Nephron (organoid): ENCODE results near the gene FKBP1B.

ENCODE experiments used
- H3K27ac Mint-ChIP-seq, 3 experiments: 2 replicates each; pipeline ENCODE4 v1.8.0; 2020; ENCODE audit warnings: mixed read lengths in 3 of 3, mild to moderate bottlenecking in 2 of 3, moderate library complexity in 1 of 3
- H3K27me3 Mint-ChIP-seq: 2 replicates; pipeline ENCODE4 v1.8.0; 2021; ENCODE audit warnings: low read depth, mild to moderate bottlenecking, moderate library complexity, mixed read lengths
- H3K36me3 Mint-ChIP-seq: 2 replicates; pipeline ENCODE4 v1.8.0; 2020; ENCODE audit warnings: low read depth, mixed read lengths
- H3K4me1 Mint-ChIP-seq: 2 replicates; pipeline ENCODE4 v1.8.0; 2020; ENCODE audit warnings: mixed read lengths
- H3K4me3 Mint-ChIP-seq, 3 experiments: 2 replicates each; pipeline ENCODE4 v1.8.0; 2020; ENCODE audit warnings: mild to moderate bottlenecking in 3 of 3, mixed read lengths in 3 of 3, moderate library complexity in 2 of 3
- H3K9me3 Mint-ChIP-seq: 2 replicates; pipeline ENCODE4 v1.8.0; 2020; ENCODE audit warnings: mixed read lengths
- TF ChIP-seq, protein P1 (sequence below), 3 experiments: fragments of 200-600 bp; sonication (generic); IDR thresholded peaks; one replicate each; pipeline ENCODE4 v1.5.0; 2021; ENCODE audit warnings: antibody characterized with exemption in 3 of 3; ENCODE audit not compliant: unreplicated experiment in 3 of 3

The FKBP1B gene

DNA sequence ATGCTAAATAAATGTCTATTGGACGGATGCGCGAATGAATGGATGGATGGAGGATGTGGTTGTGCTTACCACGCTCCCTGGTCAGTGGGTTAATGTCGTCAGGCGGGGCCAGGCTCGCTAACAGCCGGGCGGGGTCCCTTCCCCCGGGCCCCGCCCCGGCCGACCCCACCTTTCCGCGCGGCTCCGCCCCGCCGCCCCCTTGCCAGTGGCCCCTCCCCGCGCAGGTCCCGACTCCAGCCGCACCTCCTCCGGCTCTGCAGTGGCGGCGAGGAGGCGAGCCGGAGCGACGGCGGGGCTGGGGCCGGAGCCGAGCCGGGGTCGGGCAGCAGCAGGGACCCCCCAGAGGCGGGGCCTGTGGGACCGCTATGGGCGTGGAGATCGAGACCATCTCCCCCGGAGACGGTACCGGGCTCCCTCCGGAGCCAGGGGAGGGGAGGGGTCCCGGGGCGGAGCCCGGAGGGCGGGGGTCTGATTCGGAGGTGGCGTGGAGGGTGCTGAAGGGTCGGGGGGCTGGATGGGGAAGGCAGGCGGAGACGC lies at the start of gene FKBP1B:
TSS of gene FKBP1B (plus strand) at position 257 of the 537 bp plus-strand sequence. CDS start at position 366, 109 bp downstream.
- H3K4me3 Mint-ChIP-seq = peak within 1 kb of the TSS in 1 of 3 experiments; percentile 94
- peaks cover 20% of the 10 kb centered on the region for H3K4me1 Mint-ChIP-seq
- peak within 1 kb of the TSS in 1 of 3 experiments; percentile 55 for H3K27ac Mint-ChIP-seq
- no peaks in the 10 kb centered on the region for H3K36me3 Mint-ChIP-seq
- H3K9me3 Mint-ChIP-seq = no peaks in the 10 kb centered on the region
- TF ChIP-seq, protein P1, sequence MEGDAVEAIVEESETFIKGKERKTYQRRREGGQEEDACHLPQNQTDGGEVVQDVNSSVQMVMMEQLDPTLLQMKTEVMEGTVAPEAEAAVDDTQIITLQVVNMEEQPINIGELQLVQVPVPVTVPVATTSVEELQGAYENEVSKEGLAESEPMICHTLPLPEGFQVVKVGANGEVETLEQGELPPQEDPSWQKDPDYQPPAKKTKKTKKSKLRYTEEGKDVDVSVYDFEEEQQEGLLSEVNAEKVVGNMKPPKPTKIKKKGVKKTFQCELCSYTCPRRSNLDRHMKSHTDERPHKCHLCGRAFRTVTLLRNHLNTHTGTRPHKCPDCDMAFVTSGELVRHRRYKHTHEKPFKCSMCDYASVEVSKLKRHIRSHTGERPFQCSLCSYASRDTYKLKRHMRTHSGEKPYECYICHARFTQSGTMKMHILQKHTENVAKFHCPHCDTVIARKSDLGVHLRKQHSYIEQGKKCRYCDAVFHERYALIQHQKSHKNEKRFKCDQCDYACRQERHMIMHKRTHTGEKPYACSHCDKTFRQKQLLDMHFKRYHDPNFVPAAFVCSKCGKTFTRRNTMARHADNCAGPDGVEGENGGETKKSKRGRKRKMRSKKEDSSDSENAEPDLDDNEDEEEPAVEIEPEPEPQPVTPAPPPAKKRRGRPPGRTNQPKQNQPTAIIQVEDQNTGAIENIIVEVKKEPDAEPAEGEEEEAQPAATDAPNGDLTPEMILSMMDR (IDR thresholded peaks at IDR 0.05; ENCODE audit: unreplicated experiment in 3 of 3) = no peak
- no peaks in the 10 kb centered on the region for H3K27me3 Mint-ChIP-seq

DNA sequence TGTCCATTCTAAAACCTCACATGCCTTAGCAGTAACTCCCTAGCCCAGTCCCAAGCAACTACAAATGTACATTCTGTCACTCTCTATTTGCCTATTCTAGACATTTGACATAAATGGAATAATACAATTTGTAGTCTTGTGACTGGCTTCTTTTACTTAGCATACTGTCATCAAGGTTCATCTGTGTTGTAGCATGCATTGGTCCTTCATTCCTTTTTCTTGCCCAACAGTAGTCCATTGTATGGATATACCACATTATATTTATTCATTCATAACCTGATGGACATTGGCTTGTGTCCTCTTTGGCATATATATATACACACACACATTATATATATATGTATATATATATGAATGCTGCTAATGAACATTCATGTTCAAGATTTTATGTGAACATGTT lies 41.8 kb upstream of the FKBP1B start:
- Mint-ChIP-seq H3K4me3 (no peak overlapping the region), H3K36me3 (peaks cover 1% of the 10 kb centered on the region), H3K9me3 (no peaks in the 10 kb centered on the region), H3K27me3 (peaks cover 39% of the 10 kb centered on the region), H3K4me1 (no peaks in the 10 kb centered on the region), H3K27ac (no peak overlapping the region)
- TF ChIP-seq, protein P1 (IDR thresholded peaks at IDR 0.05; ENCODE audit: unreplicated experiment in 3 of 3) = no peak

DNA sequence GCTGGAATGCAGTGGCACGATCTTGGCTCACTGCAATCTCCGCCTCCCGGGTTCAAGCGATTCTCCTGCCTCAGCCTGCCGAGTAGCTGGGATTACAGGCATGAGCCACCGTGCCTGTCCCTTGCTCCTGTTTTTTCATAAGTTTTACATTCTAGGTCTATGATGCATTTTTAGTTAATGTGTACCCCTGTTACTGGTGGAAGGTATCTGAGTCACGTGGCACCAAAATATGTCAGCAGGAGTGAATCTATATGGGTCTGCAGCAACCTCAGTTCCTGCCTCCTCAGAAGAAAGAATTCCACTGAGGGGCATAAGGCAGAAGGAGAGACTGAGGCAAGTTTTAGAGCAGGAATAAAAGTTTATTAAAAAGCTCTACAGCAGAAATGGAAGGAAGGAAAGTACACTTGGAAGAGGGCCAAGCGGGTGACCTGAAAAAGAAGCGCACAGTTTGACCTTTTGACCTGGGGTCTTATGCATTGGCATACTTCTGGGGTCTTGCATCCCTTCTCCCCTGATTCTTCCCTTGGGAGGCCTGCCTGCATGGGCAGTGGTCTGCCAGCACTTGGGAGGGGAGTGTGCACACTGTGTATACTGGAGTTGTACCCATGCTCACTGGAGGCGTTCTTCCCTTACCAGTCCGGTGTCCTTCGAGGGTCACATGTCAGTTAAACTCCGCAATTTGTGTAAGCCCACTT lies 40.7 kb upstream of the FKBP1B start:
- Mint-ChIP-seq H3K4me1 (no peaks in the 10 kb centered on the region), H3K27me3 (peaks cover 40% of the 10 kb centered on the region), H3K4me3 (peak overlapping the region; percentile 34 to 59 (median 42)), H3K27ac (no peak overlapping the region), H3K36me3 (no peaks in the 10 kb centered on the region), H3K9me3 (no peaks in the 10 kb centered on the region)
- TF ChIP-seq, protein P1 (IDR thresholded peaks at IDR 0.05; ENCODE audit: unreplicated experiment in 3 of 3) = no peak

DNA sequence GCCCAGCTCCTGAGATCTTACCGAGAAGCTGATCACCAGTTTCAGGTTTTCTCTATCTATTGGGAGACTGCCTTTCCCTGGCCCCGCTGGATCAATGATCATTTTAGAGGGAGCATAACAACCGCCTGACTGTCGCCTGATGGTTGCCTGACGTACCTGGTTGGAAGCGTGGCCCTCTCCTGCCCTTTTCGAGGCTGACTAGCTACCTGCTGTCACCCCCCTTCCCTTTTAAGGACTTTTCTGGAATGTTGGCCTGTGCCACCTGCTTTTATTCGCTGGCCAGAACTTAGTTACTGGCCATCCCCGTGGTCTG lies 40.2 kb upstream of the FKBP1B start:
- Mint-ChIP-seq H3K27me3 (peaks cover 42% of the 10 kb centered on the region), H3K4me1 (no peaks in the 10 kb centered on the region), H3K4me3 (peak overlapping the region; percentile 29 to 59 (median 41)), H3K36me3 (no peaks in the 10 kb centered on the region), H3K27ac (no peak overlapping the region), H3K9me3 (no peaks in the 10 kb centered on the region)
- TF ChIP-seq, protein P1 (IDR thresholded peaks at IDR 0.05; ENCODE audit: unreplicated experiment in 3 of 3) = no peak

DNA sequence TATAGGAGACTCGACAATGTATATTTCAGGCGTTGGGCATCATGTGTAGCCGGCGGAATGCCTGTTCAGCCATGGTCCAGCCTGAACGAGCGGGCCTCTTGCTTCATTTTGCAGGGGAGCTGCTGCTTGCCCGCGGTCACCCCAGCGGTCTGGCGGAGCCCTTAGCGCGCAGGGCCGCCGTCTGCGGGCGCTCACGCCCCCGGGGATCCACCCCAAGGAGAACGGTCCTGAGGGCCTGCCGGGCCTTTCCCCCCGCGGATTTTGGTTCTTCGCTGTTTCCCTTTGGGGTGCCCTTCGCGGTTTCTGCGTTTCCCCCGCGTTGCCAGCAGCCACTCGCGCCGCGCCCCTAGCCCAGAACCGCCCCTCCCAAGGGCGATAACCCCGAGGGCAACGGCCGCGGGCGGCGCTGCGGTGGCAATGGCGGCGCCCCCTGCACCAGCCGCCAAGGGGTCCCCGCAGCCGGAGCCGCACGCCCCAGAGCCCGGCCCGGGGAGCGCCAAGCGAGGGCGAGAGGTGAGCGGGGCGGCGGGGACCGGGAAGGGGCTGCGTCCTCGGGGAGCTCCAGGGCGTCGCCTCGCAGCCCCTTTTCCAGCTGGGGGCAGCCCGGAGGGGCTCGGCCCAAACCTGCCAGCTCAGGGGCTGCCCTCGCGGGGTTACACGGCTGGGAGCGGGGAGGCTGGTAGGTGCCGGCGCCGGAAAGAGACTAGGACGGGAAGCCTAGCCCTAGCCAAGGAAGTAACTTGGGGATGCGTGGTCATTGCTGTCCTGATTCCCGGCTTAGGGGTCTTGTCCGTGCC lies 39.7 kb upstream of the FKBP1B start, which contains the start of gene MFSD2B:
TSS of gene MFSD2B (plus strand) at position 406 of the 797 bp plus-strand sequence. CDS start at position 418, 12 bp downstream.
- Mint-ChIP-seq H3K36me3 (no peaks in the 10 kb centered on the region), H3K27me3 (peaks cover 45% of the 10 kb centered on the region), H3K4me3 (peak within 1 kb of the TSS; percentile 29 to 59 (median 51)), H3K27ac (no peak within 1 kb of the TSS), H3K9me3 (no peaks in the 10 kb centered on the region), H3K4me1 (no peaks in the 10 kb centered on the region)
- TF ChIP-seq, protein P1 (IDR thresholded peaks at IDR 0.05; ENCODE audit: unreplicated experiment in 3 of 3) = no peak
